Activated effector memory CD4-positive, alpha-beta T cell treated with anti-CD3 and anti-CD28 coated beads, Interleukin-2, amount 50 U/mL, for 16 hours (primary cell): ENCODE measurements around the gene MBD6.

Experiments
- DNase-seq: peaks from one replicate; pipeline ENCODE4 v3.0.0-alpha.2; 2020

The MBD6 gene, protein sequence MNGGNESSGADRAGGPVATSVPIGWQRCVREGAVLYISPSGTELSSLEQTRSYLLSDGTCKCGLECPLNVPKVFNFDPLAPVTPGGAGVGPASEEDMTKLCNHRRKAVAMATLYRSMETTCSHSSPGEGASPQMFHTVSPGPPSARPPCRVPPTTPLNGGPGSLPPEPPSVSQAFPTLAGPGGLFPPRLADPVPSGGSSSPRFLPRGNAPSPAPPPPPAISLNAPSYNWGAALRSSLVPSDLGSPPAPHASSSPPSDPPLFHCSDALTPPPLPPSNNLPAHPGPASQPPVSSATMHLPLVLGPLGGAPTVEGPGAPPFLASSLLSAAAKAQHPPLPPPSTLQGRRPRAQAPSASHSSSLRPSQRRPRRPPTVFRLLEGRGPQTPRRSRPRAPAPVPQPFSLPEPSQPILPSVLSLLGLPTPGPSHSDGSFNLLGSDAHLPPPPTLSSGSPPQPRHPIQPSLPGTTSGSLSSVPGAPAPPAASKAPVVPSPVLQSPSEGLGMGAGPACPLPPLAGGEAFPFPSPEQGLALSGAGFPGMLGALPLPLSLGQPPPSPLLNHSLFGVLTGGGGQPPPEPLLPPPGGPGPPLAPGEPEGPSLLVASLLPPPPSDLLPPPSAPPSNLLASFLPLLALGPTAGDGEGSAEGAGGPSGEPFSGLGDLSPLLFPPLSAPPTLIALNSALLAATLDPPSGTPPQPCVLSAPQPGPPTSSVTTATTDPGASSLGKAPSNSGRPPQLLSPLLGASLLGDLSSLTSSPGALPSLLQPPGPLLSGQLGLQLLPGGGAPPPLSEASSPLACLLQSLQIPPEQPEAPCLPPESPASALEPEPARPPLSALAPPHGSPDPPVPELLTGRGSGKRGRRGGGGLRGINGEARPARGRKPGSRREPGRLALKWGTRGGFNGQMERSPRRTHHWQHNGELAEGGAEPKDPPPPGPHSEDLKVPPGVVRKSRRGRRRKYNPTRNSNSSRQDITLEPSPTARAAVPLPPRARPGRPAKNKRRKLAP

DNA sequence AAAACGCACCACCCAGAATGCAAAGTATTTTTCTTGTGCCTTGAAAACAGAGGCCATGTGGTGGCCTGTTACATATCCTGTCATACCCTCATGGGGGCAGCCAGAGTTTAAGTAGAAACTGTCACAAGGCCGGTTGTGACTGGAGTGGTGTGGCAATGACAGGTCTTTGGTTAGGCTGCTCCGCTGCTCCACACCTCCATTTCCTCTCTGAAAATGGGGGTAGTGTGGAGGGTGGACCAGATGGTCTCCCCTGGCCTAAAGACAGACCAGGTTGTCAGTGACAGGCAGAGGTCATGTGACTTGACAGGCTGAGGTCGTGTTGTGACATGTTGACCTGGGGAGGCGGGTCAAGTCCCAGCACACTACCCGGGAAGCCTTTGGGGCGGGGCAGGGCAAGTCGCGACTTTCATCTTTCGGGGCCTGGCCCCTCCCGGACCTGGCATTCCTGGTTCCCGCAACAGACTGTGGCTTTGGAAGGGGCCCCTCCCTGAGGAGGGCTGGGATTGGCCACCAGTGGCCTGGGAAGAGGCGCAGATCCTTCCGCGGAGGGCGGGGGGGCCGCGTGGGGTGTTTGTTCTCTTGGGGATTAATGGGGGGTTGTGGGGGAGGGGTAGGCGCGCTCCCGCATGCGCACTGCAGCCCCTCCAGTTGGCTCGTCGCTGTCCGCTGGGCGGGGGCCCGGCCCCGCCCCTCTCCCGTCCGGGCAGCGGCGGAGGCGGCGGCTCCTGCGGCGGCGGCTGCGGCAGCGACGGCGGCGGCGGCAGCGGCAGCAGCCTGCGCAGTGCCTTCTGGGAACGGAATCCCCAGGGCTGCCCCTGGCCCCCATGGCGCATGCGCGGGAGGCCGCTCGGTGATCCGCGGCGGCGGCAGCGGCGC is at the start of gene MBD6:
TSS of gene MBD6 (plus strand) at position 814 of the 876 bp plus-strand sequence. CDS start 1,480 bp downstream, outside the sequence.
- peak; percentile 96 for DNase-seq

DNA sequence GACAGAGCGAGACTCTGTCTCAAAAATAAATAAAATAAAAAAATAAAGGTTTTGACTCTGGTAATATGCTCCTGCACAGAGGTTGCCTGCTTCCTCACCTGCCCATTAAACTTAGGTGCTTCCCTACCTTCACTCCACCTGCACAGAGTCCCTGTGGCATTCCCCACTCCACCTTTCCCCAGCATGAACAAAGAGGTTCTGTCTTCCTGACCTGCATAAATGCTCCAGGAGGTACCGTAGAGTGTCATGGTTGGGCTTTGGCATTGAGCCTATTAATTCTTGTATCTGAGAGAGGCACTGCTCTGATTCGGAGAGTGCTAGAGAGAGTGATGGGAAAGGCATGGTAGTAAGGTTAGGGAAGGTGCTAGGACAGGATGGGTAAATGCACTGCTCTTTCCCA is 49.2 kb upstream of the MBD6 start:
- no peak for DNase-seq

DNA sequence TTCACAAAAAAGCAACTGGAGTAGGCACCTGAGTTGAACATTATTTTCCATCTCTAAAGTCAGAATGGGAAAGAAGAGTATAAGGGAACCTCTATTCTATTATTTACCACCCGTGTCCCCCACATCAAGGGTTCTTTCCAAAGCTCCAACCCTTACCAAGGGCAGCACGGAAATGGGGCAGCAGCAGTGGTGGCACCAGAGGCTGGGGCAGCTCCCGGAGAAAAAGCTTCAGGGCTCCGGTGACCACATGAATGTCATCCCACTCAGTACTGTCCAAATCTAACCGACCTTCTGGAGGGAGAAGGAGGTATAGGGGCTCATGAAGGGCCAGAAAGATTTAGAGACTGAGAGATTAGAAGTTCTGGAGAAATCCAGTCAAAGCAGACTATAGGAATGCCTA is 48.7 kb upstream of the MBD6 start:
- no peak for DNase-seq

DNA sequence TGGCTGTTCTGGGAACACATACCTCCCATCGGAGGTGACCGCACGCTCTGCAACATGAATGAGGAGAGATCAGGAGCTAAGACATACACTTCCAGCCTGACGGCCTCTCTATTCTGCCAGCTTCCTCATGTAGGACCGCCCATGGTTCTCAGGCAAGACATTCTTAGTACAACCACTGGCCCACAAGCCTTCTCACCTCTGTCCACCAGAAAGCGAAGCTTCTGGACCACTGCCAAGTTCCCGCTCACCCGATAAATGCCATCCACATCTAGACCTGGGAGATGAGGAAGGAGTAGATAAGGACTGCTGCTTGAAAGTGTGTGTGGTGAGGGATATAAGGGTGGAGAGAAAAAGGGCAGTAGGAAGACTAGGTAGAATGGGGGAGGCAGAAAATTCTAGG is 48.2 kb upstream of the MBD6 start:
- no peak for DNase-seq

DNA sequence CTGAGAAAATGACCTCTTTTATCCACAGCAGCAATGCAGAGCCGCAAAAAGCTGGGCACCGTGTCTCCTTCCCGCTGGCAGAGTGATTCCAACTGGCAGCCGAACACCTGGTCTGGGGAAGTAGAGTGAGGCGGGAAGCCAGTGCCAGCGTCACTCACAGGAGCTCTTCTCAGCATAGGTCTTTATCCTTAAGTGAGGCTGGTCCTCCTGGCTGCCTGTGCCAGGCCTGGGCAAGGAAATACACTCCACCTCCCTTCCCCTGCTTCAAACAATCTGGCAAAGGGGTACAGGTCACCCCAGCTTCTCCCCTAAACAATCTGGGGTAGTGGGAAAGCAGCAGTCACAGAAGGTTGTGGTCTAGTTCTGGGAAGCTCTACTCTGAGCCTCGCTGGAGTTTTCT is 47.8 kb upstream of the MBD6 start:
- DNase-seq: no peak

DNA sequence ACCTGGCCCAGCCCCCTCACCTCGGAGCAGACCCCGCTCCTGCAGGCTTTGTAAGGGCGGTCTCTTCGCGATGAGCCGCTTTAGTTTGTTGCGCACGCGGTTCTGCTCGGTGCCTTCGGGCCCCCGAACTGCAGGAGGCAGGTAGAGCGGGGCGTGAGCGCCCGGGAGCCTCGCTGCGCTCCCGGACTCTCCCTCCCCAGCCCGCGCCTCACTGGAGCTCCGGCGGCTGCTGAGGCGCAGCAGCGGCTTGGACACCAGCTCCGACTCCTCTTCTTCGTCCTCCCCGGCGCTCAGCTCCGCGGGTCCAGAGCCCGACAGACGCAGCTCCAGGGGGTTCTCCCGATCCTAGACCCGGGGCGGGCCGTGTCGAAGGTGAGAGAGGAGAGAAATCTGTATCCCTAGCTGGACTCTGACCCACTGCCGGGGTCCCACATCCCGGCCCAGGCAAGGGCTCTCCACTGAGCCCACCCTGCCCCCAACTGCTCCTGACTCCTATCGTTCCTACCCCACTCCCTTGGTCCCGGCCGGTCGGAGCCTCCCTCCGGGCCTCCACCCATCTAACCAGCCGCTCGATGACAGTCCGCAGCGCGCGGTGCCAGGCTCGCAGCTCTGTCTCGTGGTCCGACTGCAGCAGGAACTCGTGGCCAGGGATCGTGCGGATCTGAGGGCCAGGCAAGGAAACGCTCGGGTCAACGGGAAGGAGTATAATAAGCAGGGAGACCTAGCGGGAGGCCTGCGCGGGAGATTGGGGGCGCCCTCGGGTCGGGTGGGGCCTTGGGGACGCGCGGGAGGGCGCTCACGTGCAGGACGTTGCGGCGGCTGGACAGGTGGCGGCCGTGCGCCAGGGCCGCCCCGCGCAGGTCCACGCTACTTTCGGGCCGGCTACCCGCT is 47.1 kb upstream of the MBD6 start:
- DNase-seq: no peak

DNA sequence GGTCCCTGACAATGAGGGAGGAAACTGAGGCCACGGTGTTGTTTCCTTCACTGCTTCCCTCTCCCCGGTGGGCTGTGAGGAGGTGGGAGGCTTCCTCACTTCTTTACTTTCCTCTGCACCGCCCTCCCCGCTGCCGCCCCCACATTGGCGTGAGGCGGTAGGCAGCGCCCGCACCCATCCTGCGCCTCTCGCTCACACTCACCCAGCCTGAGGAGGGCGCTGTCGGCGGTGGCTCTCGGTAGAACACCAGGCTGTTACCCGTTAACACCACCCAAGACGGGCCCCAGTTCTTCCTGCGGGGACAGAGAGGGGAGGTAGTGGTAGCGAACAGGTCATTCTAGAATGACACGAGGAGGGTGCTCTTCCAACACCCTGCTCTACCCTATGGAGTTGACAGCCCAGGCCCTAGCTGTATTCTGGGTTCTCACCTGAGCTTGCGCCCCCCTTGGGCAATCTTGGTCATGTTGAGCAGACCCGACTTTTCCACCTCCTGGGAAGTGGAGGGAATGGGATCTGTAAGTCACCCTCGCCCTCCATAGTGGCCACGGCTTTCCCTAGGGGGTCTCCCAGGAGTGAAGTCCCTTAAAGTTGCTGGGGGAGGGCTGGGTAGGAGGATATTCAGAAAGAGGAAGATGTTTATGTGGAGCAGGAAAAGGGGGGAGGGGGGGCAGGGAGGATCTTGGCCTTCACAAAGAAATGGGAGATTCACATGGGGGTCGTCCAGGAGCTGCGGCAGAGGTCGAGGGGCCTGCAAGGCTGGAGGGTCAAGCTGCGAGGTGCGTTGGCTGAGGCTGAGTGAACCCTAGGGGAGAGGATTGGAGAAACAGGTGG is 46.2 kb upstream of the MBD6 start:
- DNase-seq: peak; percentile 87

DNA sequence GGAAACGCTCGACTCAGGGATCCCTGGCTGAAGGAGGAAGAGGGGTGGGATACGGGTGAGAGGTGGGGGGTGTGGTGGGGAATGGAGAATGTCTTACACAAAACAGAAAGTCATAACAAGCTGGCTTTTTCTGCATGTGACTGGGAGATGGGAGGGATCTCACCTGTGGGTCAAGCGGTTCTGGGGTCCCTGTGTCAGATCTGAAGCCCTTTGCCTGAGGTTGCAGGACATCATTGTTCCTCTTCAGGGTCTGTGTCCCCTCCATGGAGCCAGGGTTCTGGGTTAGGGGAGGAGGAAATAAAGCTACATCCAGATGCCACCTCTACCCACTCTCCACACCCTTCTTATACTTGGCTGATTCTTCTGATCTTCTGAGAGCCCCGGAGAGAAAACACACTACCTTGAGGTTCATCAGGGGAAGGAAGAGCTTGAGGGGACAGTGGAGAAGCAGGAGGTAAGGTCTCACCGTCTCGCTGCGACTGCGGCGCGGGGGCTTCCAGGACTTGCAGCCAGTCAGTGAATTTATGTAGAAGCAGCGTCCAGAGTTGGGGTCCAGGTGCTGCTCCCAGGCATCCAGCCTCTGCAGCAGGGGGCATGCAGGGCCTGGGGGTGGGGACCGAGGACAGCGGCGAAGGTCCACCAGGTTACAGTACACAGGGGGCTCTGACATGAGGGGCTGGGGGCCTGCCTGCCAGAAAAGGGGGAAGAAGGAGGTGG is 45.5 kb upstream of the MBD6 start:
- no peak for DNase-seq

DNA sequence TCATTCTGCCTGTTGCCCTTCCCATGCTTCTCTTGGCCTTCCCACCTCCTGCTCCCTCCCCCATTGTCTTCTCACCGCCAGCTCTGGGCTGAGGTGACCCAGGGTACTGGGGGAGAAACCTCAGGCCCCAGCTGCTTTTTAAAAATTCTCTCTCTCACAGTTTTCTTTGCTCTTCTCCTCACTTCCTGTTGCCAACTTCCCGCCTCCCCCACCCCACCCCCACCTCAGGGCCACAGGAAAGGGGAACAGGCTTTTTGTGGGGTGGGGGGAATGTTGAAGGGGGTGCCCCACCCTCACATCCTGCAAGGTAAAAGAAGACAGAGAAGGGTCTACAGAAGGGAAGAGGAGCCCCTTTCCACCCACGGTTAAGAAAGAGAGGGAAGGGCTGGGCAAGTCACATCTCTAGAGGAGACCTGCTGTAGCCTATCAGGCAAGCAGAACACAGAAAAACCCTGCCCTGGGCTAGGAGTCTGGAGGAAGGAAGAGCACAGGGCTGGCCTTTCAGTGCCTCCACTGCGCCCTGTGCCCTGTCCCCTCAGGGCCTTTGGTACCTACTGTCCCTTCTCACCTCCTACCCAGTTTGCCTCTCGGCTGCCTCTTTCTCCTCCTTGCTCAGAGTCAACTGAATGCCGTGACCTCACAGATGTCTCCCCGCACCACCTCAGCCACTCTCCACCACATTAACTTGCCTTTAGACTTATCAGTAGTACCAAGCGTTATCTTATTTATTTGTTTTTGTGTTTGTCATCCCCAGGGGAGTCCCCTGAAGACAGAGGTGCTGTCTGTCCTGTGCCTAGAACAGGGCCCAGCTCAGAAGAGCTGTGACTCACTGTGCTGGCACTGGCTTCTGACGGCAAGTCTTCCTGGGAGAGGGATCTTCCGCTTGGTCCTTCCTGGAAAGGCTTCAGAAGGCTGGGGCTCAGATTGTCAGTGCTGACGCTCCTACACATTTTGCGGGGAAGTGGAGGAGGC is 44.6 kb upstream of the MBD6 start:
- DNase-seq: peak; percentile 84

DNA sequence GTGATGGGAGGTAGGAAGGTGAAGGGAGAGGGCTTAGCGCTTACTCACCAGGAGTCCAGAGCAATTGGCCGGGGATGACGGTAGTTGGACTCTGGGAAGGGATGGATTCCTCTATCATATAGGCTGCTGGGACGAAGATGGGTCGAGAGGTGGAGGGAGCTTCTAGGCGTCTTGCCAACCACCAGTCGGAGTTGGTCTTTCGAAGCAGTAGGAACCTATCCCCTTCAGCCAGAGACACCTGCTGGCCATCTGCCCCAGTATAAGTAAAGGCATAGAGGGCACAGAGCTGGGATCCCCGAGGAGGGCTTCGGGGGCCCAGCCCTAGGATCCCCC is 43.6 kb upstream of the MBD6 start:
- no peak for DNase-seq

DNA sequence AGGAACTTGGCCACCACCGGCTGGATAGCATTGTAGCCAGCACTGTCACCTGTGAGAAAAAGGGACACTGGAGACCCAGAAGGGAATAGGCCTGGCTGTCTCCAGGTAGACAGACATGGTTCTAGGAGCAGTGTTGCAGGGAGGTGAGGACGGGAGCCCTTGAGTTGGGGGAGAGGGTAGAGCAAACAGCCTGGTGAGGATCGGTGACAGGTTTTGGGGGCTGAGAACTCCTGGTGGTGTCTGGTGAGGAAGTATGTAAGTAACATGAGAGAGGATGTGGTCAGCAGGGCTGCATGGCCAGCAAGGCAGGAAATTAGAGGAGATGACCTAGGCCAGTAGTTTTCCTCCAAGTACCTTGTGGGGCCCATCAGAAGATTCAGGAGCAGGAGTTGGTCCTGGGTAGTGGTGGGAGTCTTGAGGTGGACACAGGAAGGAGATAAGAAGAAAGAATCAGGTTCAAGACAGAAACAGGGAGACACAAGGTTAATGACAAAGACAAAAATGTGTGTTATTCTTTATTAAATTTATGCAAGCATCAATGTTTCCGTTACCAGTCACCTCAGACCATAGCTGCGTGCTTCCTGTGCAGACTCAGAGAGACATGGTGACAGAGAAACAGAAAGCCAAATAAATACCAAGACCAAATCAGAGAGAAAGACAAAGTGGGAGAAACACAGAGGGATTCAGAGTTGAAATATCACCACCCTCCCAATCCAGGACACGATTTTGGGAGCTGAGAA is 43.1 kb upstream of the MBD6 start, which contains the start of gene ARHGAP9:
TSS of gene ARHGAP9 (minus strand) at position 491 of the 740 bp plus-strand sequence. CDS start at position 31, 460 bp downstream.
- peak; percentile 84 for DNase-seq

DNA sequence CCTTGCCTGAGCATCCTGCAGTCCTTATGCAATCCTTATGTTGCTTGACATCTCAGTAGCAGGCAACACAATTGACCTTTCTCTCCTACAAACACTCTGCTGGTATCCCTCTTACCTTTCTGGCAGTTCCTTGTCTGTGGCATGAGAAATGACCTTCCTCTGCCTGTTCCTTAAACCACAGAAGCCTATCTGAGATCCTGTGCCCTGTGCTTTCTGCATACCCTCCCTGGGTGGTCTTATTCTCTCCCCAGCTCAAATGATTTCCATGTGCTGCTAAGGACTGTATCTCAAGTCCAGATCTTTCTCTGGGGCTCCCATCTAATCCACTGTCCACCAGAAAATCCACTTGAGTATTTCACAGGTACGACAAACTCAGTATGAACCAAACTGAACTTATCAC is 41.0 kb upstream of the MBD6 start:
- DNase-seq: no peak

DNA sequence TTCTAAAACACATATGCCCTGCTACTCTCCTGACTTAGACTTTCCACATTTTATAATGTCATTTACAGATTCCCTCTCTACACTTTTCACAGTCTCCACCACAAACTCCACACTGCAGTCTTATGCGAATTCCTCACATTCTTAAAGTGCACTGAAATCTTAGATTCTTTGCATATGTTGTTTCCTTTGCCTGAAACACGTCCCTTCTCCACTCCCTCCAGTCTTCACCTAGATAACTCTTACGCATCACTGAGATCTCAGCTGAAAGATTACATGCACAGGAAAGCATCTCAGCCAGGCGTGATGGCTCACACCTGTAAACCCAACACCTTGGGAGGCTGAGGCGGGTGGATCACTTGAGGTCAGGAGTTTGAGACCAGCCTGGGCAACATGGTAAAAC is 39.2 kb upstream of the MBD6 start:
- DNase-seq: no peak

DNA sequence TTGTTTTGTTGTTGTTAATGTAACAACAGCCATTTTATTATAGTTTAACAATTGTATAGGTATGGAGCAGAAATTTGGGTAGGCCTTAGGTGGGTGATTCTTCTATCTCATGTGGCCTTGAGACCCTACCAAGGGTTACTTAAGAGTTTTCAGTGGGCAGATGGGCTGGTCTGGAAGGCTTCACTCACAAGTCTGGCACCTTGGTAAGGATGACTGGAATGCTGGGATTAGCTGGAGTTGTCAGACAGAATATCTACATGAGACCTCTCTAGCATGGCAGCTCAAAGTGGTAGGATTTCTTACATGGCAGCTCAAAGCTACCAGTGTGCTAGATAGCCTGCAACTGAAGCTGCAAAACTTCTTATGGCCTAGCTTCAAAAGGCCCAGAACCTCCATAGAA is 36.9 kb upstream of the MBD6 start:
- no peak for DNase-seq

DNA sequence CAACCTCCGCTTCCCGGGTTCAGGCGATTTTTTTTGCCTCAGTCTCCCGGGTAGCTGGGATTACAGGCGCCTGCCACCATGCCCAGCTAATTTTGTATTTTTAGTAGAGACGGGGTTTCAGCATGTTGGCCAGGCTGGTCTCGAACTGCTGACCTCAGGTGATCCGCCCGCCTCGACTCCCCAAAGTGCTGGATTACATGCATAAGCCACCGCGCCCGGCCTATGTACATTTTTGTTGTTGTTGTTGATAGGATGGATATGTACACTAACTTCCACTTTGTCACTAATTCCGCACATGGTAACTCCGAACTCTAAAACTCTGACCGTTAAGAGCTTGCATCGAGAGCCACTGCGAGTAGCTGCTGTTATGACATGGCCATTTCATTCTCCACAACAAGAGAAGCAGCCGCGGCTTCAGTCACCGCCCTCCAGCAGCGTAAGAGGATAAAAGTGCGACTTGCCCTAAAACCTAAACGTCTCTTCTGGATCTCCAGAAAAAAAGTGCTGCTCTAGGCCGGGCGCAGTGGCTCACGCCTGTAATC is 35.5 kb upstream of the MBD6 start:
- DNase-seq: no peak

DNA sequence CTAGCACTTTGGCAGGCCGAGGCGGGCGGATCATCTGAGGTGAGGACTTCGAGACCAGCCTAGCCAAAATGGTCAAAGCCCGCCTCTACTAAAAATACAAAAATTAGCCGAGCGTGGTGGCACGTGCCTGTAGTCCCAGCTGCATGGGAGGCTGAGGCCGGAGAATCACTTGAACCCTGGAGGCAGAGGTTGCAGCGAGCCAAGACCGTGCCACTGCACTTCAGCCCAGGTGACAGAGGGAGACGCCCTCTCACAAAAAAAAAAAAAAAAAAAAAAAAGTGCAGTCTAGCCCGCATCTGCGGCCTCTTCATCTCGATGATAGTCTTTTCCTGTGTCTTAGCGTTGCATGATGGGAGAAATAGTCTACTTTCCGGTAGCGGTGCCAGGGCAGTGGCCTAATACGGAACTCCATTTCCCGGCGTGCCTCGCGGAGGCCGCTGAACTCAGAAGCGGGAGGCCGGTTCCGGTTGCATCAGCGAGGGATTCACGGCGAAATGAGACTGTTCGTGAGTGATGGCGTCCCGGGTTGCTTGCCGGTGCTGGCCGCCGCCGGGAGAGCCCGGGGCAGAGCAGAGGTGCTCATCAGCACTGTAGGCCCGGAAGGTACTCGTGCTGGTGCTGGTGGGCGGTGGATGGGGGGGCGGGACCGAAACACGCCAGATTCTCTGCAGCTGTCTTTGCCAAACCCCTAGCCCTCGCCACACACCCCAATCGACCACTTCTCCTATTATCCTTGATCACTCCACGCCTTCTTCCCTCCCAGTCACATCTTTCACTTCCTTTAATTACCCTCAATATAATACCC is 34.8 kb upstream of the MBD6 start, which contains the start of gene MARS1:
TSS of gene MARS1 (plus strand) at position 472 of the 805 bp plus-strand sequence. CDS start at position 495, 23 bp downstream.
- peak; percentile 98 for DNase-seq
